Activated naive CD4-positive, alpha-beta T cell treated with anti-CD3 and anti-CD28 coated beads, Interleukin-2, amount 10 ng/mL, durations not matched to agents 7 days and 5 days (primary cell): Measurements from ENCODE around the gene RNF213.

ENCODE experiments used
- CTCF ChIA-PET: fragments of 350-600 bp; sonication (Branson Sonifier 250); formaldehyde crosslinking; loops from one replicate; lab custom pipeline; 2021; ENCODE audit warnings: antibody characterized with exemption; lab: Charles Lee
- DNase-seq: peaks from one replicate; pipeline ENCODE4 v3.0.0-alpha.2; 2020
- H3K27ac Mint-ChIP-seq: one replicate; pipeline ENCODE4 v1.8.0; 2021; ENCODE audit warnings: mild to moderate bottlenecking, moderate library complexity, mixed read lengths
- H3K27me3 Mint-ChIP-seq: one replicate; pipeline ENCODE4 v1.8.0; 2021; ENCODE audit warnings: mild to moderate bottlenecking, mixed read lengths
- H3K36me3 Mint-ChIP-seq: one replicate; pipeline ENCODE4 v1.8.0; 2021; ENCODE audit warnings: mixed read lengths
- H3K4me1 Mint-ChIP-seq: one replicate; pipeline ENCODE4 v1.8.0; 2021; ENCODE audit warnings: mixed read lengths
- H3K4me3 Mint-ChIP-seq: one replicate; pipeline ENCODE4 v1.8.0; 2021; ENCODE audit warnings: mild to moderate bottlenecking, moderate library complexity, mixed read lengths
- H3K9me3 Mint-ChIP-seq: one replicate; pipeline ENCODE4 v1.8.0; 2021; ENCODE audit warnings: mixed read lengths

RNF213 gene

DNA sequence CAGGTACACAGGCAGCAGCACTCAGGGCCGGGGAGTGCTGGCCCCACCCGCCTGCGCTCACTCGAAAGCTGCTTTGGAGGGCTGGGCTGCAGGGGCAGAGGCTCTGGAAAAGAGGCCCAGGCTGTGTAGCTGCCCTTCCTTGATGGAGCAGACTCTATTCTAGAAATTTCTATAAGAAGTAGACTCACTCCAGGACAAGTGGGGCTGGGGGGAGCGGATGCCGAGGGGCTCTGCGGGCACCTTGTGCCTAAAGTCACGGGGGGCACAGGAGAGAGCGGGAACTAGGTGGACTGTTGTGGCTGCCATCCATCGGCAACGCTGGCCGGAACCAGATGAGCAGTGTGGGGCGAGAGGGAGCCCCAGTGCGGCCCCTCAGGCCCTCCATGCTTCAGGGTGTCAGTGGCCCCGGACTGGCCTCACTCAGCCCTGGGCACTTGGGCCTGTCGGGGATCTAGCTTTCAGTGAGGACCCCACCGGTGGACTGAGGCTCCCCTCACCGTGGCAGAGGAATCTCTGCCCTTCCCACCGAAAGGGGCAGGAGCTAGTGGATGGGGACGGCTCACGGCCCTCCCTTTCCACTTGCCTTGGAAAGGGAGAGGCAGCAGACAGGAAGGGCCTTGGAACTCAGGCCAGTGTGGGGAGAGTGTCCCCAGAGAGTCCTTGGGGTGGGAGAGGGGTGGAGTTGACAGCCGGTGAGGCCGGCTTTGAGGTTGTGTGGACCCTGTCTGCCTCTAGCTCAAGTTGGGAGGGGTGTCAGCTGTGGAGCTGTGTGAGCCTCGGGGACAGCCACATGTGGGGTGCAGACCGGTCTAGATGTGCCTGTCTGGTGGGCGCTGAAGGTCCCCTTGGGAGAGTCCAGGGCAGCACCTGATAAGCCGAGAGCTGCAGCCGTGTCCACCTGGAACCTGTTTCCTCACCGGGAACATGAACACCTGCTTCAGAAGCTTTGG, 170.9 kb downstream of the RNF213 start:
- H3K27ac Mint-ChIP-seq: no peak overlapping the region
- H3K36me3 Mint-ChIP-seq: no peaks in the 10 kb centered on the region
- CTCF ChIA-PET: interaction anchor here (1.1 kb wide), 1 partner anchor 144 kb away, joined by 4 read pairs; no protein-coding TSS in a partner anchor
- peaks cover 4% of the 10 kb centered on the region for H3K4me1 Mint-ChIP-seq
- peaks cover 6% of the 10 kb centered on the region for H3K27me3 Mint-ChIP-seq
- no peaks in the 10 kb centered on the region for H3K9me3 Mint-ChIP-seq
- DNase-seq: no peak
- H3K4me3 Mint-ChIP-seq: no peak overlapping the region

DNA sequence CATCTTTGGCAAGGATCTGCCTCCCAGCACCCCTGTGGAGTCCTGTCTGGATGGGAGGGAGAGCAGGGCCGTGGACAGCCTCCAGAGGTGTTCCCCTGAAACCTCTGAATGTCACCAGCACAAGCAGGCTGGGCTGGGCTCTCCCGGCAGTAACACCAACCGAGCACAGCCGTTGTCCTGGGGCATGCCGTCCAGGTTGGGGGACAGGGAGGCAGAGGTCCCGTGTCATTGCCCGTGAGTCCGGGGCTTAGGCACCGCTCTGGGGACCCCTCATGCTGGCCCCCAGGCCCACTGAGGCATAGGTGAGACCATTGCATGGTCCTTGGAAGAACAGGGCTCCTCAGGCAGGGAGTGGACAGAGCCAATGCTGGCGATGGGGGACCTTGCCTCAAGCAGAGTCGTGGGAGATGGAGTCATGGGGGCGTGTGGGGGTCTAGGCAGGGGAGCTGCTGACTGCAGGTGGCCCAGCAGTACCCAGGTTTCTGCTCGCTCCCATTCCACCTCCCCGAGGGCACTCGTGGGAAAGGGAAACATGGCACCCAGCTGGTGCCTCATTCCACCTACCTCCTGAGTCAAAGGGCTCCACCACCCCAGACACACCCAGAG, 171.8 kb downstream of the RNF213 start:
- no peaks in the 10 kb centered on the region for H3K27me3 Mint-ChIP-seq
- H3K4me3 Mint-ChIP-seq: no peak overlapping the region
- H3K36me3 Mint-ChIP-seq: no peaks in the 10 kb centered on the region
- DNase-seq: no peak
- H3K27ac Mint-ChIP-seq: no peak overlapping the region
- no peaks in the 10 kb centered on the region for H3K4me1 Mint-ChIP-seq
- CTCF ChIA-PET: interaction anchor here (1.1 to 1.4 kb wide), 2 partner anchors 143 to 537 kb away, joined by 4 to 5 read pairs; no protein-coding TSS in a partner anchor
- no peaks in the 10 kb centered on the region for H3K9me3 Mint-ChIP-seq

DNA sequence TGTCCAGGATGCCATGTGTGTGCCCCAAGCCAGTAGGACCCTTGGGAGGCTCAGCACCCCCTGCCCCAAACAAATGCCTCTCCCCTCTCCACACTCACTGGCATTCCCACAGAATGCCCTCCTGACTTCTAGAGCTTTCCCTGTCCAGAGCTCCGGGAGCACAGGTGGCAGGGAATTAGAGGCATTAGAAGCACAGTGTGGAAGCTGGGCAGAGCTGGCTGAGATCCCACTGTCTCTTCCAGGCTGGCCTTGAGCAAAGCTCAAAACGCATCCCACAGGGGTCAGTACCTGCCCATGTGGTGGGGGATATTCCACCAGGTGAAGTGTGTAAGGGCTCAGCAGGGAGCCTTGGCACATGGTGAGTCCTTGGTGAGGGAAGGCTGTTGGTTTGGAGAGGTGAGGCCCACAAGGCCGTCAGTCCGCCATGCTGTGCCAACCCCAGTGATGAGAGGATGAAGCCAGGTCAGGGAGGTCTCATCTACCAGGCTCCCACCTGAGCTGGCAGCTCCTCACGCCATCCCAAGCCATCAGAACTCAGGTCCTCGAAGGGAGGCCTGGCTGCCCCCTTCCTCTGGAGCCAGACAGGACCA, 172.4 kb downstream of the RNF213 start:
- CTCF ChIA-PET: interaction anchor here (1.4 kb wide), 1 partner anchor 537 kb away, joined by 5 read pairs; no protein-coding TSS in a partner anchor
- Mint-ChIP-seq H3K4me1 (no peaks in the 10 kb centered on the region), H3K27ac (no peak overlapping the region), H3K9me3 (no peaks in the 10 kb centered on the region), H3K4me3 (no peak overlapping the region), H3K27me3 (no peaks in the 10 kb centered on the region), H3K36me3 (no peaks in the 10 kb centered on the region)
- no peak for DNase-seq

DNA sequence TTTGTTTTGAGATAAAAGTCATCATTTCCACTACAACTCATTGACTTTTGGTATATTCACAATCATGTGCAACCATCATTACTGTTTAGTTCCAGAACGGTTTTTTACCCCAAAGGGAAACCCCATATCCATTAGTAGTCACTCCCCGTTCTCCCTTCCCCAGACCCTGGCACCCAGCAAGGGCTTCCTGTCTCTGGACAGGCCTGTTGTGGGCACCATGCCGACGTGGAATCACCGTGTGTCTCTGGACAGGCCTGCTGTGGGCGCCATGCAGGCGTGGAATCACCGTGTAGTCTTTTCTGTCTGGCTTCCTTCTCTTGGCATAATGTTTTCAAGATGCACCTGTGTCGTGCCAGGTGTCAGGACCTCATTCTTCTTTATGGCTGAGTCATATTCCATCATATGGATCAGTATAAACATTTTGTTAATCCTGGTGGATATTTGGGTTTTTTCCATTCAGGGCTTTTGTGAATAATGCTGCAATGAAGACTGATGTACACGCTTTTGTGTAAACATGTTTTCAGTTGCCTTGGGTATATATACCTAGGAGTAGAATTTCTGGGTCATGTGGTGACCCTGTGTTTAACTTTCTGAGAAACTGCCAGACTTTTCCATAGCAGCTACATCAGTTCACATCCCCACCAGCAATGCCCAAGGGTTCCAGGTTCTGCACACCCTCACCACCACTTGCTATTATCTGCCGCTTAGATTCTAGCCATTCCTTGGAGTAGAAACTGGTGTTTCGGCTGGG, 173.4 kb downstream of the RNF213 start:
- CTCF ChIA-PET: interaction anchor here (1.4 kb wide), 1 partner anchor 536 kb away, joined by 5 read pairs; no protein-coding TSS in a partner anchor
- Mint-ChIP-seq H3K4me3 (no peak overlapping the region), H3K9me3 (no peaks in the 10 kb centered on the region)

DNA sequence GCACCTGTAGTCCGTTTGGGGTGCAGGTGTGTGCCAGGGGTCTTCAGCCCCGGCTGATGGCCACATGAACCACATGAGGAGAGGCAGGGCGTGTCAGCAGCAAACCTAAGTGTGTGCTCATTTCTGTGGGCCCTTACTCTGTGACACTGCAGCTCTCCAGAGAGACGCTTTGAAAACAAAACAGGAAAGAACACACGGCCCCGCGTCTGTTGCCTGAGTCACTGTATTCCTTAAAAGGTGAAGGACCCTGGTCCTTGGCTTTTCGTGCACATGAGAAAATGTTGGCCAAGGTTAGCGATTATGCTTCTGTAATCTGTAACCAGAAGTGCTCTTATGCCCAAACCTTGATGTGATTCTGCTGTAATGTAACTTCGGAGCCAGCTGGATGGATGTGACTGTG, 176.9 kb downstream of the RNF213 start:
- no peak for DNase-seq
- CTCF ChIA-PET: interaction anchor here (0.8 to 2.0 kb wide), 2 partner anchors 12 to 532 kb away, joined by 3 to 4 read pairs; no protein-coding TSS in a partner anchor
- no peaks in the 10 kb centered on the region for H3K36me3 Mint-ChIP-seq
- no peaks in the 10 kb centered on the region for H3K4me1 Mint-ChIP-seq
- H3K27ac Mint-ChIP-seq: no peak overlapping the region
- H3K4me3 Mint-ChIP-seq: no peak overlapping the region
- peaks cover 11% of the 10 kb centered on the region for H3K27me3 Mint-ChIP-seq
- no peaks in the 10 kb centered on the region for H3K9me3 Mint-ChIP-seq

More for the DNA sequence above, 173.4 kb downstream of the RNF213 start:
- Mint-ChIP-seq H3K27ac (no peak overlapping the region), H3K4me1 (no peaks in the 10 kb centered on the region), H3K27me3 (no peaks in the 10 kb centered on the region), H3K36me3 (no peaks in the 10 kb centered on the region)
- no peak for DNase-seq

DNA sequence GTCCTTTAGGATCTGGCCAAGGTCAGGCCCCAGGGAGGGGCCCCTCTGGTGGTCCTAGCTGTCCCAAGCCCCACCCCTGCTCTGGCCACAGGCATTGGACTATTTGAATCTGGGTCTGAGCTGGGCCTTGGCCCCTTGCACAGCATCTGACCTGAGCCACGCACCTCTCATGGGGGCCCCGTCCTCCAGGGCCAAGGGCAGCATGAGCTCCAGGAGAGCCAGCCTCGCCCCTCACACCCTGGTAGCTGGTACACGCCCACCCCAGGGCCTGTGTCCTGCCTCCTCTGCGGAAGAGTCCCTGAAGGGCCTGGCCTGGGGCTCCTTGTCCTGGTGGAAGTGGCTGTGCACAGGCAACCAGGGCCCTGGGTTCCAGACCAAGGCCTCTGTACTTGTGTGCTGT, 178.2 kb downstream of the RNF213 start:
- no peak overlapping the region for H3K4me3 Mint-ChIP-seq
- H3K4me1 Mint-ChIP-seq: no peaks in the 10 kb centered on the region
- H3K27me3 Mint-ChIP-seq: peaks cover 19% of the 10 kb centered on the region
- no peak for DNase-seq
- CTCF ChIA-PET: interaction anchor here (0.6 to 2.0 kb wide), 2 partner anchors 16 to 531 kb away, joined by 3 to 4 read pairs; no protein-coding TSS in a partner anchor
- no peaks in the 10 kb centered on the region for H3K36me3 Mint-ChIP-seq
- no peaks in the 10 kb centered on the region for H3K9me3 Mint-ChIP-seq
- H3K27ac Mint-ChIP-seq: no peak overlapping the region

DNA sequence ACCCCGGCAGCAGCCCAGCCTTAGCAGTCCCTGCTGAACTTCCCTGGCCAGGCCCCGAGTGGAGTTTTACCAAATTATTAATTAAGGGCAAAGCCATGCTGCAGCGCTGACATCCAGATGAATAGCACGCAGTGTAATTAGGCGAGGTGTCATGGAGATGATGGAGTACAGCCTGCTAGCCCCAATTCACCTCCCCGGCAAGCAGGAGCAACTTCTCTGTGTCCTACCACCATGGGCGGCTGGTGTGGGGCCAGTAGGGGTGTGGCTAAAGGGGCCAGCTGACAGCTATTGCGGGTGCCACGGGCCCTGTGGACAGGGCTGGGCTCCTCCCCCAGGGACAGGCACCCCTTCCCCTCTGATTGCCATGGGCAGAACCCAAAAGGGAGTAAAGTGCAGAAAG, 178.8 kb downstream of the RNF213 start:
- H3K27ac Mint-ChIP-seq: no peak overlapping the region
- peaks cover 22% of the 10 kb centered on the region for H3K27me3 Mint-ChIP-seq
- H3K4me3 Mint-ChIP-seq: no peak overlapping the region
- H3K4me1 Mint-ChIP-seq: no peaks in the 10 kb centered on the region
- no peak for DNase-seq
- CTCF ChIA-PET: interaction anchor here (0.6 kb wide), 1 partner anchor 15 kb away, joined by 3 read pairs; no protein-coding TSS in a partner anchor
- no peaks in the 10 kb centered on the region for H3K36me3 Mint-ChIP-seq
- H3K9me3 Mint-ChIP-seq: no peaks in the 10 kb centered on the region

DNA sequence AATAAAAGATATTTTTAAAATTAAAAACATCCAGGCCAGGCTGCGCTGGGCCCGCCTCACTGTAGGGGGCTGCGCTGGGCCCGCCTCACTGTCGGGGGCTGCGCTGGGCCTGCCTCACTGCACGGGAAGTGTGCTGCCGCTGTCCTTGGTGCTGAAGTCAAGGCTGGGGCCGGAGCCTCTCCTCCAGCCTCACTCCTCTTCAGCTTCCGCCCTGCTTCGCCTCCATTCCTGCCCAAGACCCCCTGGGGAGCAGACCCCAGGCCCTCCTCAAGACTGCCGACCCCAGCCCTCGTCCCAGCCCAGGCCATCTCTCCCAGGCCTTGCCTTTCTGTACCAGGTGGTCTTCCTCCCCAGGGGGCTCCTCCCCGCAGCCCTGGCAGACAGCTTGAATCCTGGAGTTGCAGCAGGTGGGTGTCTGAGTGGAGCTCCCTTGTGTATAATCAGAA, 180.5 kb downstream of the RNF213 start:
- Mint-ChIP-seq H3K4me3 (no peak overlapping the region), H3K36me3 (no peaks in the 10 kb centered on the region), H3K27ac (no peak overlapping the region), H3K4me1 (no peaks in the 10 kb centered on the region), H3K27me3 (peaks cover 22% of the 10 kb centered on the region), H3K9me3 (no peaks in the 10 kb centered on the region)
- CTCF ChIA-PET: no interaction called here
- peak; percentile 81 for DNase-seq

DNA sequence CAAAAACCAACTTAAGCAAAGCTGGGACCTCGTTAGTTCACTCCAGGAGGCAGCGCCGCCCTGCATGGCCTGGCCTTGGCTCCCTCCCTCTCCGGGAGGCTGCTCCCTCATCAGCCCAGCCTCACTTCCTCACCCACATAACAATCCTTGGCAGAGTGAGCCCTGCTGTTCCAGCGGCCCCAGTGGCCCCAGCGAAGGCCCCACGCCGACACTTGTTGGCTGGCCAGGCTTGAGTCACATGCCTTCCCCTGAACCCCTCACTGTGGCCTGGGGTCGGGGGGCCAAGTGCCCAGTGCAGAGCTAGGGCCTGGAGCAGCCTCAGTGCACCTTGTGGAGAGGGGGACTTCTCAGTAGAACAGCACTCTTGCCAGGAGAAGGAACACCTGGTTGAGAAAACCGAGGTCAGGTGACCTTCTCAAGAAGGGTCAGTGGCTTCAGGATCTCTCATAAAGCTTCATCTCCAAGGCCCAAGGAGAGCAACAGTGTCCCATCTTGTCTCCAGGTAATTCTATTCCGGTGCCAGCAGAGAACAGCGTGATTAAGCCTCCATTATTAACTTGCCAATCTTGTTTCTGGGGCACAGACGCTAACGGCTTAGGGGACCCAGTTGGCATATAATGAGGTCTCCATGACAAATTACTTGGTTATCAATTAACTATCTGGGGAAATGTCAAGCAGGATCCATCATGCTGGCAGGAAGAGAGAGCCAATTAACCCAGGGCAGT, 181.1 kb downstream of the RNF213 start:
- H3K9me3 Mint-ChIP-seq: no peaks in the 10 kb centered on the region
- DNase-seq: no peak
- H3K4me3 Mint-ChIP-seq: no peak overlapping the region
- H3K36me3 Mint-ChIP-seq: no peaks in the 10 kb centered on the region
- CTCF ChIA-PET: no interaction called here
- H3K27ac Mint-ChIP-seq: no peak overlapping the region
- H3K27me3 Mint-ChIP-seq: peaks cover 22% of the 10 kb centered on the region
- no peaks in the 10 kb centered on the region for H3K4me1 Mint-ChIP-seq

DNA sequence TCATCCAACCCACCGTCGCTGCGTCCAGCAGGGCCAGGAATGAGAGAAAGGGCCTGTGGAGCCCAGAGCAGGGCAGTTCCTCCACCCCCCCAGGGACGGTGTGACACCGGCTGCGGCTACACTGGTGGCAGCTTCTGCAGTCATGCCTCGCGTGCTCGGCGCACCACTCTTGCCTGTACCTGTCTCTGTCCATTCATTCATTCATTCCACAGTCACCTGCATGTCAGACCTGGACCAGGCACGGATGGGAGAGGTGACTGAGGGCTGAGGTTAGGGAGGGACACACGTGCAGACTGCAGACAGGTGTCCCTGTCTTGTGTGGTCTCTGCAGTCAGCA, 181.6 kb downstream of the RNF213 start:
- CTCF ChIA-PET: interaction anchor here (1.1 kb wide), 1 partner anchor 15 kb away, joined by 5 read pairs; no protein-coding TSS in a partner anchor
- H3K27me3 Mint-ChIP-seq: peaks cover 22% of the 10 kb centered on the region

DNA sequence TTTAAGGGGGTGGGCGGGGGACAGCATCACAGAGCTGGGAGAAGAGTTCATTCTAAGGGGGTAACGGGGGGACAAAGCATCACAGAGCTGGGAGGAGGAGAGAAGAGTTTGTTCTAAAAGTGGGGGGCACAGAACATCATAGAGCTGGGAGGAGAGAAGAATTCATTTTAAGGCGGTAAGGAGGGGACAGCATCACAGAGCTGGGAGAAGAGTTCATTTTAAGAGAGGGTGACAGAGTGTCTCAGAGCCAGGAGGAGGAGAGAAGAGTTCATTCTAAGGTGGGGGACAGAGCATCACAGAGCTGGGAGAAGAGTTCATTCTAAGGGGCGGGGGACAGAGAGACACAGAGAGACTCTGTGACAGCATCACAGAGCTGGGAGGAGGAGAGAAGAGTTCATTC, 182.1 kb downstream of the RNF213 start:
- no peak for DNase-seq
- Mint-ChIP-seq H3K27me3 (peaks cover 24% of the 10 kb centered on the region), H3K36me3 (no peaks in the 10 kb centered on the region), H3K27ac (no peak overlapping the region), H3K4me1 (no peaks in the 10 kb centered on the region), H3K4me3 (no peak overlapping the region), H3K9me3 (no peaks in the 10 kb centered on the region)
- CTCF ChIA-PET: interaction anchor here (1.1 kb wide), 1 partner anchor 15 kb away, joined by 5 read pairs; no protein-coding TSS in a partner anchor

More for the DNA sequence above, 181.6 kb downstream of the RNF213 start:
- Mint-ChIP-seq H3K27ac (no peak overlapping the region), H3K4me3 (no peak overlapping the region), H3K9me3 (no peaks in the 10 kb centered on the region), H3K36me3 (no peaks in the 10 kb centered on the region), H3K4me1 (no peaks in the 10 kb centered on the region)
- DNase-seq: no peak

DNA sequence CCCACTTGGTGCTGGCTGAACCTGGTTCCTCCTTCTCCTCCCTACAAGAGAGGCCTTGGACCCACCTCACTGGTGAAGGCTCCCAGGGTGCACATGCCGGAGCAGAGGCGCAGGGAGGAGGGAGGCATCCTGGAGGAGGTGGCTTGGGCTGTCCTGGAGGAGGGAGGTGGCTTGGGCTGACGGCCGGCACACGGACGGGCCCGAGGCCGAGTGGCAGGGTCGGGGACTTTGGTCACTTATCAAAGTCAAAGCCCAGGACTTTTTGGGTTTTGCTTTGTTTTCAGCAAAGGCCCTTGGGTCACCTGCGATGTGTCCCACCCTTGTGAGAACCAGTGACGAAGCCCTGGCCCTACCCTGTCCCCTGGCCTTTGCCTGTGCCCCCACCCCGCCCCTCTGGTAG, 182.8 kb downstream of the RNF213 start:
- Mint-ChIP-seq H3K36me3 (no peaks in the 10 kb centered on the region), H3K4me1 (no peaks in the 10 kb centered on the region), H3K27me3 (peaks cover 31% of the 10 kb centered on the region), H3K4me3 (no peak overlapping the region), H3K27ac (no peak overlapping the region), H3K9me3 (no peaks in the 10 kb centered on the region)
- CTCF ChIA-PET: interaction anchor here (1.1 kb wide), 1 partner anchor 16 kb away, joined by 5 read pairs; no protein-coding TSS in a partner anchor
- no peak for DNase-seq
